Neural progenitor cell (in vitro differentiated cells): ENCODE results near the gene GASK1B. TPM values are rescaled to one million over a fixed set of nuclear protein-coding genes. Genes with fewer than 3 reads are reported as not detected.

Source experiments
- DNase-seq: peaks from one replicate; pipeline ENCODE4 v3.0.0-alpha.2; 2016; ENCODE audit warnings: low spot score
- H2AFZ ChIP-seq: fragments of 200-600 bp; sonication (generic); replicated peaks from 2 replicates; pipeline ENCODE4 v1.6.1; 2016; ENCODE audit warnings: antibody characterized with exemption
- H3F3A ChIP-seq: fragments of 200-600 bp; sonication (generic); 2 replicates; pipeline ENCODE4 v1.6.1; 2016; ENCODE audit warnings: antibody characterized with exemption, low read depth
- H3K27ac ChIP-seq: fragments of 200-600 bp; sonication (generic); 2 replicates; pipeline ENCODE4 v1.5.1; 2016; ENCODE audit warnings: mild to moderate bottlenecking
- H3K27me3 ChIP-seq: fragments of 200-600 bp; sonication (generic); 2 replicates; pipeline ENCODE4 v1.6.1; 2016; ENCODE audit warnings: mild to moderate bottlenecking, moderate library complexity
- H3K36me3 ChIP-seq: fragments of 200-600 bp; sonication (generic); 2 replicates; pipeline ENCODE4 v1.5.1; 2016
- H3K4me1 ChIP-seq: fragments of 200-600 bp; sonication (generic); 2 replicates; pipeline ENCODE4 v1.6.1; 2016; ENCODE audit warnings: mixed run types
- H3K4me2 ChIP-seq: fragments of 200-600 bp; sonication (generic); 2 replicates; pipeline ENCODE4 v1.6.1; 2016
- H3K4me3 ChIP-seq: fragments of 200-600 bp; sonication (generic); 2 replicates; pipeline ENCODE4 v1.5.1; 2016
- H3K79me2 ChIP-seq: fragments of 200-600 bp; sonication (generic); 2 replicates; pipeline ENCODE4 v1.6.1; 2016; ENCODE audit warnings: low read depth
- H3K9ac ChIP-seq: fragments of 200-600 bp; sonication (generic); 2 replicates; pipeline ENCODE4 v1.6.1; 2016
- H3K9me3 ChIP-seq: fragments of 200-600 bp; sonication (generic); 2 replicates; pipeline ENCODE4 v1.5.1; 2016; ENCODE audit warnings: low read depth
- H4K20me1 ChIP-seq: fragments of 200-600 bp; sonication (generic); 2 replicates; pipeline ENCODE4 v1.6.1; 2016; ENCODE audit warnings: low read depth
- H3K27ac Mint-ChIP-seq: 3 replicates; pipeline ENCODE4 v1.8.0; 2021; ENCODE audit warnings: mixed read lengths
- H3K27me3 Mint-ChIP-seq: 2 replicates; pipeline ENCODE4 v1.8.0; 2022; ENCODE audit warnings: low read depth, mild to moderate bottlenecking, inconsistent platforms, moderate library complexity, mixed read lengths; ENCODE audit not compliant: insufficient read depth
- H3K36me3 Mint-ChIP-seq: 3 replicates; pipeline ENCODE4 v1.8.0; 2021; ENCODE audit warnings: mixed read lengths
- H3K4me1 Mint-ChIP-seq: 3 replicates; pipeline ENCODE4 v1.8.0; 2021; ENCODE audit warnings: mixed read lengths
- H3K4me3 Mint-ChIP-seq: 3 replicates; pipeline ENCODE4 v1.8.0; 2021; ENCODE audit warnings: mild to moderate bottlenecking, moderate library complexity, mixed read lengths
- H3K9me3 Mint-ChIP-seq: 3 replicates; pipeline ENCODE4 v1.8.0; 2020; ENCODE audit warnings: mixed read lengths
- EZH2 ChIP-seq: fragments of 200-600 bp; sonication (generic); IDR thresholded peaks from 2 replicates; pipeline ENCODE4 v1.6.1; 2017; ENCODE audit warnings: antibody characterized with exemption, mild to moderate bottlenecking, moderate library complexity
- EZH2phosphoT487 ChIP-seq: fragments of 200-600 bp; sonication (generic); IDR thresholded peaks from 2 replicates; pipeline ENCODE4 v1.6.1; 2017; ENCODE audit warnings: antibody characterized with exemption
- total RNA-seq: library from RNA; depleted of rRNA; stranded (reverse); fragments of >200 nt; gene quantifications from 2 replicates; pipeline ENCODE4 v1.2.3, GENCODE V29; 2015; ENCODE audit warnings: low replicate concordance
- TF ChIP-seq, protein P1 (sequence below): fragments of 200-600 bp; sonication (generic); IDR thresholded peaks from 2 replicates; pipeline ENCODE4 v1.5.1; 2017; ENCODE audit warnings: antibody characterized with exemption, mild to moderate bottlenecking

Gene GASK1B
- total RNA-seq, 1 donor from 2014 or later = not detected

DNA sequence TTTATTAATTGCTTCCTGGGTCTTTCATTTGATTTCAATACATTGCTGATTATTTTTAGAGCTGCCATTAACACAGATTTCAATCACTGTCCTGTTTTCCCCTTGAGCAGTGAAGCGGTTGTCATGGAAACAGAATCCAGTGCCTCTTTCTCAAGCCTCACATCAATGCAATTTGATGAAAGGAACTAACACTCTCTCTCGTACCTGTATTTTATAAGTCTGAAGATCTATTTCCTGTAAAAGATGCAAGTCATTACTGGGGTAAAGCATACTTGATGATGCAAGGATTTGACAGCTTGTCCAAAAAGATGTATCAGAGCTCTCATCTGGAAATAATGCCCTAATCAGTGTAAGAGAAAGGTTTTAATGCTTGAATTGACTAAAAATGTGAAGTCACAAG is 17.9 kb upstream of the GASK1B start:
- TF ChIP-seq EZH2phosphoT487 (no peak), EZH2 (no peak)
- TF ChIP-seq, protein P1, sequence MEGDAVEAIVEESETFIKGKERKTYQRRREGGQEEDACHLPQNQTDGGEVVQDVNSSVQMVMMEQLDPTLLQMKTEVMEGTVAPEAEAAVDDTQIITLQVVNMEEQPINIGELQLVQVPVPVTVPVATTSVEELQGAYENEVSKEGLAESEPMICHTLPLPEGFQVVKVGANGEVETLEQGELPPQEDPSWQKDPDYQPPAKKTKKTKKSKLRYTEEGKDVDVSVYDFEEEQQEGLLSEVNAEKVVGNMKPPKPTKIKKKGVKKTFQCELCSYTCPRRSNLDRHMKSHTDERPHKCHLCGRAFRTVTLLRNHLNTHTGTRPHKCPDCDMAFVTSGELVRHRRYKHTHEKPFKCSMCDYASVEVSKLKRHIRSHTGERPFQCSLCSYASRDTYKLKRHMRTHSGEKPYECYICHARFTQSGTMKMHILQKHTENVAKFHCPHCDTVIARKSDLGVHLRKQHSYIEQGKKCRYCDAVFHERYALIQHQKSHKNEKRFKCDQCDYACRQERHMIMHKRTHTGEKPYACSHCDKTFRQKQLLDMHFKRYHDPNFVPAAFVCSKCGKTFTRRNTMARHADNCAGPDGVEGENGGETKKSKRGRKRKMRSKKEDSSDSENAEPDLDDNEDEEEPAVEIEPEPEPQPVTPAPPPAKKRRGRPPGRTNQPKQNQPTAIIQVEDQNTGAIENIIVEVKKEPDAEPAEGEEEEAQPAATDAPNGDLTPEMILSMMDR = no peak
- Mint-ChIP-seq H3K4me3 (no peak overlapping the region), H3K27me3 (no peaks in the 10 kb centered on the region), H3K36me3 (no peaks in the 10 kb centered on the region), H3K9me3 (no peaks in the 10 kb centered on the region), H3K27ac (no peak overlapping the region), H3K4me1 (peaks cover 4% of the 10 kb centered on the region)
- H3K4me3 ChIP-seq = no peak overlapping the region
- no peaks in the 10 kb centered on the region for H3K27me3 ChIP-seq
- no peaks in the 10 kb centered on the region for H4K20me1 ChIP-seq
- H3K4me1 ChIP-seq = no peaks in the 10 kb centered on the region
- H2AFZ ChIP-seq = no peak overlapping the region
- no peaks in the 10 kb centered on the region for H3K9me3 ChIP-seq
- no peak overlapping the region for H3K9ac ChIP-seq
- no peaks in the 10 kb centered on the region for H3K36me3 ChIP-seq
- H3K4me2 ChIP-seq = no peak overlapping the region
- H3K79me2 ChIP-seq = no peaks in the 10 kb centered on the region
- no peak for DNase-seq
- H3K27ac ChIP-seq = no peak overlapping the region
- H3F3A ChIP-seq = no peaks in the 10 kb centered on the region

DNA sequence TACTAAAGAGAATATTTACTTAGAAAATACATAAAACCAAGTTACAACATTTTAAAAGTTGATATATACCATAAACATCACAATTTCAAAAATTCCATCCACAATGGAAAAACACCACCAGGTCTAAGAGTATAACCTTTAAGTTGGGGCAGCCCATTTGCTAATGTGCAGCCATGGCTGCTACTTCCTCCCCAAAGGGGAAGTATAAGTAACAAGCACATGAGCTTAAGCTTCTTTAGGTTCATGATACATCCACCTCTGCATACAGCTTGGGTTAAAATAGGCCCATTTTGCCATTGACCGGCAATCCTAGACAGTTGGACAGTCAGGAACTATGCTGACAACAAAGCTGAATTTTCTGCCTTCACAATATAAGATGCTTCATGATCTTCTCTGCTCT is 16.6 kb upstream of the GASK1B start:
- Histone ChIP-seq H3K4me3 (no peak overlapping the region), H2AFZ (no peak overlapping the region), H3K9ac (no peak overlapping the region), H4K20me1 (no peaks in the 10 kb centered on the region), H3K4me2 (no peak overlapping the region), H3K9me3 (no peaks in the 10 kb centered on the region), H3K4me1 (no peaks in the 10 kb centered on the region), H3K79me2 (no peaks in the 10 kb centered on the region), H3F3A (no peaks in the 10 kb centered on the region), H3K27ac (no peak overlapping the region), H3K27me3 (no peaks in the 10 kb centered on the region), H3K36me3 (no peaks in the 10 kb centered on the region)
- no peak overlapping the region for H3K27ac Mint-ChIP-seq
- H3K4me3 Mint-ChIP-seq = no peak overlapping the region
- no peaks in the 10 kb centered on the region for H3K36me3 Mint-ChIP-seq
- no peak for DNase-seq
- H3K4me1 Mint-ChIP-seq = peaks cover 4% of the 10 kb centered on the region
- no peaks in the 10 kb centered on the region for H3K9me3 Mint-ChIP-seq
- H3K27me3 Mint-ChIP-seq = no peaks in the 10 kb centered on the region
- TF ChIP-seq, protein P1 = no peak
- TF ChIP-seq EZH2 = no peak
- no peak for TF ChIP-seq EZH2phosphoT487

DNA sequence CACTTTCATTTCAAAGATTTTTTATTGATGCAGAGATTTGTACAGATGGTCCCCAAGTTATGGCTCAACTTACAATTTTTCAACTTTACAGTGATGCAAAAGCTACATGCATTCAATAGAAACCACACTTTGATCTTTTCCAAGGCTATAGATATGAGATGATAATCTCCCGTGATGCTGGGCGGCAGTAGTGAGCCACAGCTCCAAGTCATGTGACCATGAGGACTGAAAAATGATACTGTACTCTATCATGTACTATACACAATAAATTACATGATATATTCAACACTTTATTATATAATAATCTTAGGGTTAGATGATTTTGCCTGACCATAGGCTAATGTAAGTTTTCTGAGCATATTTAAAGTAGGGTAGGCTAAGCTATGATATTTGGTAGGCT is 14.0 kb upstream of the GASK1B start:
- TF ChIP-seq, protein P1 = no peak
- TF ChIP-seq EZH2 = no peak
- no peak overlapping the region for H3K27ac ChIP-seq
- no peaks in the 10 kb centered on the region for H4K20me1 ChIP-seq
- no peaks in the 10 kb centered on the region for H3F3A ChIP-seq
- H3K36me3 ChIP-seq = no peaks in the 10 kb centered on the region
- no peaks in the 10 kb centered on the region for H3K36me3 Mint-ChIP-seq
- H3K27me3 Mint-ChIP-seq = no peaks in the 10 kb centered on the region
- no peaks in the 10 kb centered on the region for H3K9me3 ChIP-seq
- H3K4me3 ChIP-seq = no peak overlapping the region
- no peaks in the 10 kb centered on the region for H3K27me3 ChIP-seq
- H3K9ac ChIP-seq = no peak overlapping the region
- H3K4me1 ChIP-seq = no peaks in the 10 kb centered on the region
- DNase-seq = no peak
- H3K4me2 ChIP-seq = no peak overlapping the region
- no peaks in the 10 kb centered on the region for H3K9me3 Mint-ChIP-seq
- H3K4me1 Mint-ChIP-seq = peaks cover 4% of the 10 kb centered on the region
- no peaks in the 10 kb centered on the region for H3K79me2 ChIP-seq
- no peak overlapping the region for H3K4me3 Mint-ChIP-seq
- H2AFZ ChIP-seq = no peak overlapping the region
- no peak overlapping the region for H3K27ac Mint-ChIP-seq

DNA sequence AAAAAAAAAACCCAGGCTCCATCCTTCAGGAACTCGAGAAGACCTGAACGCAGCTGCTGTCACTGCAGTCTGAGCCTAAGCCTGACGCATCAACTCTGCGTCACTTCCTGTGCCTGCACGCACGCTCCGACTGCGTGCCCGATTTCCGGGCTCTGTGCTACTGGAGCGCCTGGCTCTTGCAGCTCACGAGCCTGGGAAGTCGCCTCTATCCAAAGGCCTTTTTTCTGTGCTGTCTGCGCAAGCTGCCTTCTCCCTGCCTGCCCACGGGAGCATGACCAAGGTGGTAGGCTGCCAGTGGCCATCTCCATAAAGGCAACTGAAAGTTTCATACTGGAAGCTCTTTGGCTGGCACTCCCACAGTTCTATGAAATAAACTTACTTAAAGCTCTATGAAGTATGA is 9.9 kb upstream of the GASK1B start:
- no peak overlapping the region for H3K4me3 ChIP-seq
- H2AFZ ChIP-seq = peak overlapping the region; percentile 86
- no peaks in the 10 kb centered on the region for H3K4me1 Mint-ChIP-seq

More for the DNA sequence above, 9.9 kb upstream of the GASK1B start:
- Mint-ChIP-seq H3K36me3 (no peaks in the 10 kb centered on the region), H3K27me3 (no peaks in the 10 kb centered on the region), H3K27ac (no peak overlapping the region), H3K4me3 (no peak overlapping the region), H3K9me3 (no peaks in the 10 kb centered on the region)
- Histone ChIP-seq H3K27me3 (no peaks in the 10 kb centered on the region), H3K36me3 (no peaks in the 10 kb centered on the region), H3F3A (no peaks in the 10 kb centered on the region), H3K9me3 (no peaks in the 10 kb centered on the region), H3K4me2 (no peak overlapping the region), H4K20me1 (no peaks in the 10 kb centered on the region), H3K27ac (no peak overlapping the region), H3K4me1 (no peaks in the 10 kb centered on the region), H3K79me2 (no peaks in the 10 kb centered on the region), H3K9ac (no peak overlapping the region)
- no peak for DNase-seq
- no peak for TF ChIP-seq EZH2phosphoT487
- TF ChIP-seq, protein P1 = no peak
- TF ChIP-seq EZH2 = no peak
